Uterus (tissue), 2 donors: ENCODE measurements around the gene VWCE.
"Not testable (repeated sequence)": the region's sequence is repeated elsewhere in the genome, so short reads cannot be mapped to it uniquely, and the experiment has no call there.

ENCODE experiments used
- POLR2A ChIP-seq, 2 donors: fragments of 450-650 bp; IDR thresholded peaks; one replicate each; pipeline ENCODE4 v1.6.1; 2016; ENCODE audit warnings: antibody characterized with exemption in 2 of 2, mild to moderate bottlenecking in 1 of 2, moderate library complexity in 1 of 2
- TF ChIP-seq, protein P1 (sequence below), 4 experiments: fragments of 200-600 bp in 2 of 4; fragments of 450-650 bp in 2 of 4; sonication (generic) in 2 of 4; IDR thresholded peaks; one replicate each; pipeline ENCODE4 v1.5.1; 2016 to 2019; ENCODE audit warnings: antibody characterized with exemption in 4 of 4, mild to moderate bottlenecking in 2 of 4, moderate library complexity in 1 of 4

DNA sequence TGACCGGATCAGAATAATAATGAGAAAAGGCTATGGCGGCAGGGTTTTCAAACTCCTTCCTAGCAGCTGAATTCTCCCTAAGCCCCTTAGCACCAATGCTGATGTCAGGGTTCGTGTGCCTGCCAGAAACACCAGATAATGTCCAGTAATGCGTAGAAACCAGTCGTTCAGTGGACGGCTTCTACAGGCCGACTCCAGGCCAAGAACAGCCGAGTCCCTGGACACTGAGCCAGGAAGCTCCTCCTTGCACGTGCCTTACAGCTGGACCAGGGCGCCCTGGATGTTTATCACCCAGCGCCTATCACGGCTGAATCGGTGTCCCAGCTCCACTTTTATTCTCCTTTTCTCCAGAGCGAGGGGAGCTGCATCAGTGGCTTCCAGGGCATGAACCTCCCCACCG, 82.9 kb downstream of the VWCE start:
- TF ChIP-seq, protein P1, sequence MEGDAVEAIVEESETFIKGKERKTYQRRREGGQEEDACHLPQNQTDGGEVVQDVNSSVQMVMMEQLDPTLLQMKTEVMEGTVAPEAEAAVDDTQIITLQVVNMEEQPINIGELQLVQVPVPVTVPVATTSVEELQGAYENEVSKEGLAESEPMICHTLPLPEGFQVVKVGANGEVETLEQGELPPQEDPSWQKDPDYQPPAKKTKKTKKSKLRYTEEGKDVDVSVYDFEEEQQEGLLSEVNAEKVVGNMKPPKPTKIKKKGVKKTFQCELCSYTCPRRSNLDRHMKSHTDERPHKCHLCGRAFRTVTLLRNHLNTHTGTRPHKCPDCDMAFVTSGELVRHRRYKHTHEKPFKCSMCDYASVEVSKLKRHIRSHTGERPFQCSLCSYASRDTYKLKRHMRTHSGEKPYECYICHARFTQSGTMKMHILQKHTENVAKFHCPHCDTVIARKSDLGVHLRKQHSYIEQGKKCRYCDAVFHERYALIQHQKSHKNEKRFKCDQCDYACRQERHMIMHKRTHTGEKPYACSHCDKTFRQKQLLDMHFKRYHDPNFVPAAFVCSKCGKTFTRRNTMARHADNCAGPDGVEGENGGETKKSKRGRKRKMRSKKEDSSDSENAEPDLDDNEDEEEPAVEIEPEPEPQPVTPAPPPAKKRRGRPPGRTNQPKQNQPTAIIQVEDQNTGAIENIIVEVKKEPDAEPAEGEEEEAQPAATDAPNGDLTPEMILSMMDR (IDR thresholded peaks at IDR 0.05) = not testable (repeated sequence)
- TF ChIP-seq POLR2A (IDR thresholded peaks at IDR 0.05) = not testable (repeated sequence)
